HG03520 (cell line): ENCODE data around the gene UBALD2.
A peak's percentile ranks its signal among the peaks of the same experiment; 100 is the strongest.
"Not testable (repeated sequence)": the region's sequence is repeated elsewhere in the genome, so short reads cannot be mapped to it uniquely, and the experiment has no call there.

Source experiments
- ATAC-seq: cut with Tn5 transposase; IDR thresholded peaks from one replicate; pipeline ENCODE4 v1.9.1; 2021; ENCODE audit warnings: mild to moderate bottlenecking, moderate library complexity; ENCODE audit not compliant: unreplicated experiment

Gene UBALD2

DNA sequence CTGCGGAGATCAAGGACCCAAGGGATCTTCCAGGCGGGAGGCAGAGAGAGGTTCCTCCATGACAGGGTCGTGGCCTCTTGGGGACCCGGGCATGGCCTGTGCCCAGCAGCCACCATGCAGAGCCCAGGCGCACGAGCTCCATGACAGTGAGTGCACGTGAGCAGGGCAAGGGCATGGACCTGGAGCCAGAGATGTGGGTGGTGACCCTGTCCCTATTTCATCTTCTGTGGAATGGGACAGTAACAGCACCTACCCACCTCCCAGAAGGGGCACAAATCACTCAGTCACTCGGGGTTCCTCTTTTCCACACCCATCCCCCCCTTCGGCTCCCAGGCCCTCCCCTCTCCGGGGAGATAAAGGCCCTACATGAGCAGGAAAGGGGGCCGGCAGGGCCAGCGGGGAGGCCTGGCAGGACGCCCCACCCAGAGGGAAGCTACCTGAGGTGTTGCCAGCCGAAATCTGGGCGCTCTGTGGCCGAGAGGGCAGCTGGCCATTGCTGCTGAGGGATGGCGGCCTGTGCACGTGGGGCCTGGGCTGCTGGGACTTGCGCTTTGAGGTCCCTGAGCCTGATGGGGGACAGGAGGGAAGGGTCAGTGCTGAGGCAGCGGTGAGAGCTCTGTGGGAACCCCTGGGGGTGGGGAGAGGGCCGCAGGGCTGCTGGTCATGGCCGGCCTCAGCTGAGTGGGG, 10.4 kb downstream of the UBALD2 start:
- ATAC-seq = no peak

DNA sequence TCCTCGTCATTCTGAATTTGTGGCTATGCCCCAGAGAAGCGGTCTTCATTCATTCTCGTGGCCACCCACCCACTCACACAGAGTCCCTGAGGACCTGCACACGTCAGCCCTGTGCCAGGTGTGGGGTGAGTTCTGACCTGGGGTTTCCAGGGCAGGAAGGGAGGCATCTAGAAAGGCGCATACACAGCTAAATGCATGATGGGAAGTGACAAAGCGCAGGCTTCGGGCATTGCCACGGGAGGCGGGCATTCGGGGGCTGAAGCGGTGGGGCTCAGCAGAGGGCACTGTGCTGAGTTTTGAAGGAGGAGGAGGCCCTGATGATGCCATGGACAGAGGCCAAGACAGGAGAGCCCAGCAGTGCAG, 10.9 kb downstream of the UBALD2 start:
- no peak for ATAC-seq

DNA sequence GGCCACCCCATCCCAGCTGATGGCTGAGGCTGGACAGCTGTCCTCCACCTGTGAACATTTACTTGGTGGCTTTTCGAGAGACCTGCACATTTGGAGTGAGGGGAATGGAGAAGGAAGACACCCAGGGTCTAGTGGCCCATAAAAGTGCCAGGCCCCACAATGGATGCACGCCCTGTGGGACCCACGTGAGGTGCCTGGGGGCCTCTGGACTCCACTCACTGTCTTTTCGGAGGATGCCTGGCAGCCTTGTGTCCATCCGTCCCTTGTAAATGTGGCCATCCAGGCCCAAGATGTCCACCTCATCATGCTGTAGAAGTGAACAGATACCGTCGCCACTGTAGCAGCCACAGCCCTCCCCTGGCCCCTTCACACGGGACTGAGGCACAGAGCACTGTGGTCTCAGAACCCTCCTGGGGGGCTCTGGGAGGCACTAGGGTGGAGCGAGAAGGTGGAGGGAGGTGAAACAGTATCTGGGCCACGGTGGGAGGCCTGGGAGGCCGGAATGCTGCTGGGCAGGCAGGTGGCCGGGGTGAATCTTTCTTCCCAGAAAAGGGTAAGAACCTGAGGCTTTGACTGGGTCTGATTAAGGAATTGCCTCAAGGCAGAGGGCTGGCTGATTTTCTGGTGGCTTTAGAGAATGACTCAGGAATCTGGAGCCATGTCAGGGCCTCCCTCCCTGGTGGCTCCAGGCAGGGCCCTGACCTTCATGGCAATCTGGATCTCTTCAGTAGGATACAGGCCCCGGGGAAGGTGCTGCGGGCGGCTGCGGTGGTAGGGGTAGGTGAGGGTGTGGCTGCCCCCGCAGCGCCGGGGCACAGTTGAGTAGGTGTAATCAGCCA, 11.5 kb downstream of the UBALD2 start:
- ATAC-seq = no peak

DNA sequence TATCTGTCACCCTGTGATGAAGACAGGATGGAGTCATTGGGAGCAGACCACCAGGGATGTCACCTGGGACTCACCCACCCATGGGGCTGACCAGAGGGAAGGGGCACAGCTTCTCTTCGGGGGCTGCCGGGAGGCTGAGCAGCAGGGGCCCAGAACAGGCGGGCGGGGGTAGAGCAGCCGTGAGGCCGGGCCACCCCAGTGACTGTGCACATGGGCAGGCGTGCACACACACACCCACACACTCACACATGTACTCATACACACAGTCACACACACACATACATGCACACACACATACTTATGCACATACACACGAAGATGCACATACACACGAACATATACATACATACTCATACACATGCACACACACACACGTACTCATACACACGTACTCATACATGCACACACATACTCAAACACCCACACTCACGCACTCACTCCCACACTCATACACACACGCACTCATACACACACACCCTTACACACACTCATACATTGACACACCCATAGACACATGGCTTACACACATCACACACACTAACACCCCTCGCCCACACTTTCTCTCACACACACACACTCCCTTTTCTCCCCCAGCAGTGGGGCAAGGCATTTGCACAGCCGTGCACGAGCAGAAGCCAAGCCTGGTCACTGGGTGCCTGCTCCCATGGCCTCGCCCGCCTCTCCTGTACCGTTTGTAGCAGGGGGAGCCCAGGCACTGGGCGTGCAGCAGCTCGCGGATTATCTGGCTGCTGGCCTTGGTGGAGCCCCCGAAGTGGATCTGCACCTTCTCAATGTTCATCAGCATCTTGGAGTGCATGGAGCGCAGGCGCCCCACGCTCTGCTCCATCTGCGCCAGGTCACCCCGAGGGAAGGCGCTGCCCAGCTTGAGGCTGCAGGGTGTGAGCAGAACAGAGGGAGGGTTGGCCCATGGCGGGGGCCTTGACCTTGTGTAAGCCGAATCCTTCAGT, 12.4 kb downstream of the UBALD2 start:
- no peak for ATAC-seq

DNA sequence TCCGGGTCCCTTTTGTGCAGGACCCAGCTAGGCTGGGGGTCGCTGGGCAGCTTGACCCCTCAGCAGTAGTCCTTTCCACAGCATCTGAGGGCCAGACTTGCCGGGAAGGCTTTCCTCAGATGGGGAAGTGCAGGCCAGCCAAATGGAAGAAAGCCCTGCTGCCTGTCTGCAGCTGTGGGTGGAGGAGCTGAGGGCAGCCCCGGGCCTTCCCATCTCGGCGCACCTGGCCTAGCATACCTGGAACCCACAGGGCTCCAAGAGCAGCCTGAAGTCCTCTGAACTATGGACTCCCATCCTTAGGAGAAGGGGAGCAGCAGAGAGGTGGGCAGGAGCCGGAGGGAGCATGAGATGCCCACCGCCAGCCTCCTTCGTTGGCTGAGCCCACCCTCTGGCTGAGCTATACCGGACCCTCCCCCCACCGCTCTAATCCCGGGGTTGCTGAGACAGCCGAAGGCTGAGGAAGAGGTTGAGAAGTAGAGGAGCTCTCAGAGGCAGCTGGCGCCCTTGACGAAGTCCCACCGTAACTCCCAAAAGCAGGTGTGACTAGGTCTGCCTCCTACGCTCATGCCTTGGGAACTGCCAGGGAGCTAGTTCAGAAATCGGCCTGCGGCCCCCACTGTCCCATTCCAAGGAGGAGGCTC, 13.2 kb downstream of the UBALD2 start:
- no peak for ATAC-seq

DNA sequence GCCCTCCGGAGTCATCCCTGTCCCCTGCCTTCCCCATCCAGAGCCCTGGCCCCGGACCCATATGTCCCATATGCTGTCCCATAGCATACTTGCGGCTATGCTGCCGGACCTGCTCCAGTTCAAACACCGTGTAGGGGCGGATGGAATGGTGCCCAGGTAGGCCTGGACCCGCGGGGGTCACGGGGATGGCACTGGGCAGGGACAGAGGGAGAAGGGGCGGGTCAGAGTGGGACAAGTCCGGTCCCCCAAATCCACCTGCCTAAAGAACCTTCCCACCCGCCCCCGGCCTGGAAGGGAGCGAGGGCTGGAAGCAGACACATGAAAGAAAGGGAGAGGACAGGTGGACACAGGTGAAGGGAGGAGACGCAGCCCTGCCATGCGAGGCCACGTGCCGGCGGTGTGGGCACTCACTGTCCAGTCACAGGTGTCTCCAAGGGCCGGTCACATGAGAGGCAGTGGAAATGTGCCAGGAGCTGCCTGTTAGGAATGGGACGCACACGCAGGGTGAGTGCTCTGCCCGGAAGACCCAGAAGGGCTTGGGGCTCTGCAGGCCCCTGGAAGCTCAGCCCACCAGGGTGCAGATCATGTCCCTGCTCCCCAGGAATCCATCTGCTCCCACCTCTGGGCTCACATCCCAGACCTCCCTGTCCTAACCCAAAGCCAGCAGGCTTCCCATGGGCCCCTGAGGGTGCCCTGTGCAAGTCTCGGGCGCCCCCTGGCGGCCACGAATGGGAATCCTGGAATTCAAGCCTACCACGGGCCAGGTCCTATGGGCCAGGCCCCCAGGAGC, 14.0 kb downstream of the UBALD2 start:
- peak; percentile 47 for ATAC-seq

DNA sequence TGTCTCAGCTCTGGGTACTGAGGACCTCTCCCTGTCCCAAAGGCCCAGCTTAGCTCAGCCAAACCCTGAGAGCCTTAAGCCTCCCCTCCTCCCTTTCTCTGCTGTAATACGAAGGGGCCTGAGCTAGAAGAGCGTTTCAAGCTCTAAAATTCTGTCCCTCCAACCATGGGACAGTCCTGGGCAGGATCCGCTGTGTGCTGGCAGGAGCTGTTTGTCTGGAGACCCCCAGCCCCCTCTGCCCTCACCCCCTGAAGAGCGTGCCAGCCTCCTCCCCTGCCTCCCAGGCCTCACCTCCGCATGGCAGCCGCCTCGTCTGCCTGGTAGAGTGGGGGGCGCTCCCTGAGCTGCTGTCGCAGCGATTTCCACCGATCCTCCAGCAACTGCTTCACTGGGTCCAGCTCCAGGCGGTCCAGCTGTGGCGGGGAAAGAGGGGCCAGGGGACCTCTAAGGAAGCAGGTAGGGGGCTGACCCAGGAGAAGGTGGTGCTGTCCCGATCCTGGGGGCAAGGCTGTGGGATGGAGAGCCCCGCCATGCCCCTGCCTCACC, 14.7 kb downstream of the UBALD2 start:
- ATAC-seq = no peak

DNA sequence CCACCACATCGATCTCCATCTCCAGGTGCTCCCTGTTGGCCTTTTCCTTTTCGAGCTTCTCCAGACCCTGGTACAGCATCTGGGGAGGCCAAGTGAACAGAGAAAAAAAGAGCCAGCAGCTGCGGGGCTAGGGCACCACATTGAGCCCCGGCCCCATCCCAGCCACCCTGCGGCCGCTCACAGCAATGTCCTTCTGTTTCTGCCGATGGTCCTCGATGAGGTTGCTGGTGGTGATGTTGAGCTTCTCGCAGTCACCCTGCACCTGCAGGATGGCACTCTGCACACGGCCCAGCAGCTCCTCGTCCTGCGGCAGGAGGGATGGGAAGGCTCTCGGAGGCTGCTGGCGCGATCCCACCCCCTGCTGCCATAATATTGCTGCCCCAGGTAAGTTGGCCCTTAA, 15.5 kb downstream of the UBALD2 start:
- no peak for ATAC-seq

DNA sequence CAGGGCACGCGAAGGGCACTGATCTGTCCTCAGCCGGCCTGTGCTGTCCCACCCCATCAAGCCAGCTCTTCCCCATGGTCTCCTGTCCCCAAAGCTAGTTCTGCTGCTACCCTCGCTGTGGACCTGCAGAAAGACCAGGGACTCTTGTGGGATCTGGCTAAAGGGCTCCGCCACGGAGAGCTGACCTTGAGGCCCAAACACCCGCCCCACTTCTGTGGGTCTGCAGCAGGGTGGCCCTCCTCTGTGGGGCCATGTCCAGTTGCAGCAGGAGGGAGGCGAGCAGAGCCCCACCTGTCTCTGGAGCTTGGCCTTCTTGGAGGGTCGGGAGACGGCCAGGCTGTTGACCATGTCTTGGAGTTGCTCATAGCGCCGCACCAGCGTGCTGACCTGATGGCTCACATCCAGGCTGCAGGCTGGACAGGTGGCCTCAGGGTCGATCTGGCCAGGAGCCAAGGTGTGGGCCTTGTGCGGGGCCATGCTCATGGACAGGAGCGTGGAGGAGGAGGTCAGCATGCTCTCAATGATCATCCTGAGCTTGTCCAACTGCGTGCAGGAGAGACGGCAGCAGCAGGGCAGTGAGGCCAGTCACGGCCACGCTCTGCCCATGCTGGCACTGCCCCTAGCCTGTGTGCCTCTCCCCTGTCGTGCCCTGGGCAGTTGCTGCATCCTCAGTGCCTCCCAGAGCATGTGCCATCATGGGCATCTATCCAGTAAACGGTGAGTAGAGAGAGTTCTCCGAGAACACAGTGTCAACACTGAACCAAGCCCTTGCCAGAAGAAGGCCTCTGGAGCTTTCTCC, 16.6 kb downstream of the UBALD2 start:
- no peak for ATAC-seq

DNA sequence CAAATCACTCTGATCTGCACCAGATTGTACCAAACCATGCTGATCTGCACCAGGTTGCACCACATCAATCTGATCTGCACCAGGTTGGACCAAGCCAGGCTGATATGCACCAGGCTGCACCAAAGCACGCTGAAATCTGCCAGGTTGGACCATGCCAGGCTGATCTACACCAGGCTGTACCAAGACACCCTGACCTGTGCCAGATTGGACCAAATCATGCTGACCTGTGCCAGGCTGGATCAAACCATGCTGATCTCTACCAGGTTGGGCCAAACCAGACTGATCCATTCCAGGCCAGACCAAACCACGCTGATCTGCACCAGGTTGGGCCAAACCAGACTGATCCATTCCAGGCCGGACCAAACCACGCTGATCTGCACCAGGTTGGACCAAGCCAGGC, 27.4 kb downstream of the UBALD2 start:
- no peak for ATAC-seq

DNA sequence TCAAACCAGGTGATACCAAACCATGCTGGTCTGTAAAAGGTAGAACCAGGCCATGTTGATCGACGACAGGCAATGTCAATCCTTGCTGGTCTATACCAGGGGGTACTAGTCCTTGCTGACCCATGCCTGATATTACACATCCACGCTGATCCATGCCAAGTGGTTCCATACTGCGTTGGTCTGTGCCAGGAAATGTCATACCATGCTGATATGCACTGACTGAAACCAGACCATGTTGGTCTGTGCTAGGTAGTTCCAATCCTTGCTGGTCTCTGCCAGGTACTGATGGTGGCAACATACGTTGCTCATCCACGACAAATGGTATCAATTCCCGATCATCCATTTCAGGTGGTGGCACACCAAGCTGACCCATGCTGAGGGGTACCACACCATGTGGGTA, 28.0 kb downstream of the UBALD2 start:
- ATAC-seq = no peak

DNA sequence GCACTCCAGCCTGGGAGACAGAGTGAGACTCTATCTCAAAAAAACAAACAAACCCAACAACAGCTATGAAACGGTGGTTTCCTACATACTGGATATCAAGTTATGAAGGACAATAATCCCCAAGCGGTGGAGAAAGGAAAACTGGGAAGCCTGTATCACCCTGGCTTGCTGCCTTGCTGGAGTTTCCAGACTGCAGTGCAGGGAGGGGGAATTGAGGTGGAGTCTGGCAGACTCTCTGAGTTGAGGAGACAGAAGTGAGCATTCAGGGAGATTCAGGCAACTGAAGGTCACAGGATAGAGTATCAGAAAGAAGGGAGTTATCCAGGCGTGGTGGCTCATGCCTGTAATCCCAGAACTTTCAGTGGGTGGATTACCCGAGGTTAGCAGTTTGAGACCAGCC, 31.0 kb downstream of the UBALD2 start:
- no peak for ATAC-seq

DNA sequence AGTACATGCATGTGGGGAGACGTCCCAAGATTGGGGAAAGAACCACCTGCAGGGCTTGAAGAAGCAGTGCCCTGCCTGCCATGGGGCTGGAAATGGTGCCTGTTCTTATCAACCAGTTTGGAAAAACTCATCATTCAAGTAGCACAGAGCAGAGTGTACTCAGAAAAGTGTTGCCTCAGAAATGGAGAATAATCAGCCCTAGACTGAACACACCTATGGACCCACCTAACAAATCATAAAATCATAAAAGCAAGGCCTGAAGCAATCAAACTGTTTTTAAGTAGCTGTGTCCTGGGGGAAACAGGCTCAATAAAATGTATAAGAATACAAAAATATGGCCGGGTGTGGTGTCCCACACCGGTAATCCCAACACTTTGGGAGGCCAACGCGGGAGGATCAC, 31.7 kb downstream of the UBALD2 start:
- ATAC-seq = no peak

DNA sequence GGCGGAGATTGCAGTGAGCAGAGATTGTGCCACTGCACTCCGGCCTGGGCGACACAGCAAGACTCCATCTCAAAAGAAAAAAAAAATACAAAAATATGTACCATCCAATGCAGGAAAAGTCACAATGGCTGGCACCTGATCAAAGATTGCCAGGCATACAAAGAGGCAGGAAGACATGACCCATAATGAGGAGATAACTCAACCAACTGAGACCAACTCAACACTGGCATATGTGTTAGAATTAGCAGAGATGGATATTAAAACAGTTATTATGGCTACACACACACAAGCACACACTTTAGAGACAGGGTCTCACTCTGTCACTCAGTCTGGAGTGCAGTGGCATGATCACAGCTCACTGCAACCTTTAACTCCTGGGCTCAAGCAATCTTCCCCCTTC, 32.3 kb downstream of the UBALD2 start:
- no peak for ATAC-seq

DNA sequence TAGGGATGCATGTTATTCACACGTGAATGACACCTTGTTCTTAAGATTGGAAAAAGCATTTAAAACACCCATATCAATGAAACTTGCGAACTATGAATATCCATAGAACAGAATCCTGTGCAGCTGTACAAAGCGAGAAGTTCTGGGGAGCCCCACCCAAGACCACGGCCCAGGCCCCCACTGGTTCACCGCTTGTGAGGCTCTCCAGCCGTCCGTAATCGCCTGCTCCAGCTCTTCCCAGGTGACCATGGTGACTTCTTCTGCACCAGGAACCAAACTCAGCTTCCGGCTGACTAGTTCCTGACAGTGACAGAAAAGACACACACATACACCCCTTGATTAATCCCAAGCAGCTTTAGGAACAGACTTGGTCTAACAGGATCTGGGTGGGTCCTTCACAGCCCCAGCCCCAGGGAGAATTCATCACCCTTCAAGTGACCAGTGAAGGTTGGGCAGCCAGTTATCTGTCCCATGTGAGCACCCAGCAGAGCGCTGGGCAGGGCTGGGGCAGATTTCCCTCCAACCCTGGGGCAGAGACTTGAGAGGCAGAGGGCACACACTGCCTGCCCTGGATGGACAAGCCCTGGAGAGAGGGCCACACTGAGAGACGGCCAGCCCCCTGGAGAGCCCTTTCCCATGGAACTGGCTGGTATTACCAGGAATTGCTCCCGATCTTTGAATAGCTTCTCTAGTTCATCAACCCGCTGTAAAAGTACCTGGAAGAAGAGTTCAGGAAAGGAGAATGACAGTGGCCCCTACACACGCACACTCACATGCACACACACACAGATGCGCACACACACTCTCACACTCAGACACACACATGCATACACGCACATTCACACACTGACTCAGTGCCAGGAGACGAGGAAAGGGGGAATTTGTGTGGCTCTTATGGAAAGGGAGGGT, 39.3 kb downstream of the UBALD2 start:
- no peak for ATAC-seq

DNA sequence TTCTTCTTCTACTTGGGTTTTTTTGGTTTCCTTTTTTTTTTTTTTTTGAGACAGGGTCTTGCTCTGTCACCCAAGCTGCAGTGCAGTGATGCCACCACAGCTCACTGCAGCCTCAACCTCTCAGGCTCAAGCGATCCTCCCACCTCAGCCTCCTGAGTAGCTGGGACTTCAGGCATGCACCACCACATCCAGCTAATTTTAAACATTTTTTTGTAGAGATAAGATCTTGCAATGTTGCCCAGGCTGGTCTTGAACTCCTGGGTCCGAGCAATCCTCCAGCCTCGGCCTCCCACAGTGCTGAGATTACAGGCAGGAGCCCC, 39.9 kb downstream of the UBALD2 start:
- ATAC-seq = not testable (repeated sequence)

DNA sequence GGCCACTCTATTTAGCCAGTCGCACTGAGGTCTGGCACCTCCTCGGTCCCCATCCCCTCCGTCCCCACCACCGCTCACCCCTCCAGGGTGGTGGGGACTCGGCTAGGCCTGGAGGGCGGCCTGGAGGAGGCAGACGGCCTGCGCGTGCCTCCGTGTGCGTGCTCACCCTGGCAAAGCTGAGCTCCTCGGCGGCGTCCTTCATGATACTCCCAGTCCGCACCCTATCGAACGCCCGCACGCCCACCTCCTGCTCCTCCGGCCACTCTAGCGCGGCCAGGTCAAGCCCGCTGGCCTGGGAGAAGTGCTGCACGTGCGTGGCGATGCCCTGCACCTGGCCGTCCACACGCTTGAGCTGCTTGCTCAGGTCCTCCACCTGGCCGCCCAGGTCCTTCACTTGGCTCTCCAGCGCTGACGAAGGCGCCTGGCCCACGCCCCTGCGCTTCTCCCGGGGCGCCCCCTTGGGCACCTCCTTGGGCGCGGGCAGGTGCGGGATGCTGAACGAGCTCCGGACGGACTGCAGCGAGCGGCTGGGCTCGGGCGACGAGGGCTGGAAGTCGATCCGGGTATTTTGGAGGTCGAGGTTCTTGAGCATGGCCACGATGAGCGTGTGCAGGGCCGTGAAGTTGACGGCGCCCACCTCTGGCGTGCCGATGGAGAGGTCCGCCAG, 42.3 kb downstream of the UBALD2 start:
- ATAC-seq = no peak

DNA sequence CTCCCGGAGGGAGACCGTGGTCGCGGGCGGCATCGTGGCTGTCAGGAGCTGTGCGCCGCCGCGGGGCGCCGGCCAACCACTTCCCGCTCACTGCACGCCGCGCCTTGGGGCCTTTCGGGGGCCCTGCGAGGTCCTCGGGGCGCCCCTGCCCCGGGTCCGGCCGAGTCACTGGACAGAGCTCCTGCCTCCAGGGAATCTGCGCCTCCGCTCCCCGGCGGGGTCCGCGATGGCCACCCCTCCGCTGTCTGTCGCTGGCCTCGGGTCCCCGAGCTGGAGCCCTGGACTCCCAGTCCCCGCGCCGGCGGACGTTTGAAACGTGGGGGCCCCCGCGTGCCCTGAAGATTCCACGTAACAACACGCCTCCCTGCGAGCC, 42.8 kb downstream of the UBALD2 start, which contains the start of gene QRICH2:
Gene QRICH2 (minus strand): TSS at position 311 of the 373 bp plus-strand sequence. CDS start 278 bp downstream, at position 33.
- ATAC-seq = no peak
